Stomach (tissue), 9 donors: ENCODE measurements around the gene SPINK1. TPM values are rescaled to one million over a fixed set of nuclear protein-coding genes. Genes with fewer than 3 reads are reported as not detected.

Source experiments
- DNase-seq, 2 donors: peaks; one replicate each; pipeline versions ENCODE4 v3.0.0 to v3.0.0-alpha.2; 2013 to 2019
- H3K27ac ChIP-seq, 5 donors: fragments of 200-600 bp in 4 of 5; sonication (generic) in 4 of 5; one replicate each; pipeline ENCODE4 v1.5.1; 2013 to 2019; ENCODE audit warnings: mild to moderate bottlenecking in 1 of 5, moderate library complexity in 1 of 5
- H3K27me3 ChIP-seq, 3 donors: fragments of 200-600 bp; sonication (generic); one replicate each; pipeline ENCODE4 v1.5.1; 2017 to 2019; ENCODE audit warnings: mixed run types in 1 of 3
- H3K36me3 ChIP-seq, 4 donors: fragments of 200-600 bp; sonication (generic); 1 replicate in 3 of 4; 2 replicates in 1 of 4; pipeline ENCODE4 v1.5.1; 2016 to 2019
- H3K4me1 ChIP-seq, 4 donors: fragments of 200-600 bp; sonication (generic); one replicate each; pipeline ENCODE4 v1.5.1; 2016 to 2019
- H3K4me3 ChIP-seq, 4 donors: fragments of 200-600 bp; sonication (generic) in 3 of 4; one replicate each; pipeline ENCODE4 v1.5.1; 2016 to 2019; ENCODE audit warnings: mild to moderate bottlenecking in 1 of 4
- H3K9me3 ChIP-seq, 4 donors: fragments of 200-600 bp; sonication (generic); one replicate each; pipeline ENCODE4 v1.5.1; 2016 to 2019
- EP300 ChIP-seq: sonication (generic); formaldehyde crosslinking; IDR thresholded peaks from one replicate; pipeline ENCODE4 v1.6.1; 2017; ENCODE audit warnings: antibody characterized with exemption
- POLR2A ChIP-seq, 4 donors: fragments of 450-650 bp; IDR thresholded peaks; one replicate each; pipeline ENCODE4 v1.6.1; 2016; ENCODE audit warnings: antibody characterized with exemption in 4 of 4, control low read depth in 2 of 4, mild to moderate bottlenecking in 1 of 4, moderate library complexity in 1 of 4
- POLR2AphosphoS5 ChIP-seq, 3 donors: sonication (generic); formaldehyde crosslinking; IDR thresholded peaks; one replicate each; pipeline ENCODE4 v1.6.1; 2016; ENCODE audit warnings: antibody characterized with exemption in 3 of 3
- WGBS, 5 donors: extraction: QIAGEN DNeasy Blood & Tissue Kit in 3 of 5; methylation state at CpG; one replicate each; pipeline versions ENCODE4 v1.1.5 to v1.1.7; 2013 to 2018; 5-methylcytosine and 5-hydroxymethylcytosine counted together
- intact Hi-C: fragments of 100-400 bp; cut with DNase I; formaldehyde crosslinking; loops from one replicate; pipeline ENCODE4 v1.15.1; 2023; ENCODE audit warnings: low total_unique reads
- polyA plus RNA-seq, 3 donors: library from polyadenylated mRNA; stranded (reverse); fragments of 200-250 nt; gene quantifications; one replicate each; pipeline ENCODE4 v1.2.3, GENCODE V29; 2013
- total RNA-seq, 5 donors: library from RNA; depleted of rRNA; stranded (reverse); fragments of >200 nt; gene quantifications; one replicate each; pipeline versions ENCODE4 v1.1.0 to v1.2.3, GENCODE V29; 2014 to 2016
- TF ChIP-seq, protein P1 (sequence below), 7 experiments: fragments of 450-650 bp in 4 of 7; fragments of 200-600 bp in 3 of 7; sonication (generic) in 3 of 7; IDR thresholded peaks; one replicate each; pipeline ENCODE4 v1.5.1; 2016 to 2019; ENCODE audit warnings: antibody characterized with exemption in 7 of 7, control low read depth in 2 of 7, mild to moderate bottlenecking in 1 of 7
- donor health status: healthy with polysubstance abuse.
- donor health status: Bipolar disorder and iron deficiency.
- donor health status: healthy.

The SPINK1 gene
- total and polyA plus RNA-seq, 8 donors = 2.6 to 6,952 (median 1,809) TPM

DNA sequence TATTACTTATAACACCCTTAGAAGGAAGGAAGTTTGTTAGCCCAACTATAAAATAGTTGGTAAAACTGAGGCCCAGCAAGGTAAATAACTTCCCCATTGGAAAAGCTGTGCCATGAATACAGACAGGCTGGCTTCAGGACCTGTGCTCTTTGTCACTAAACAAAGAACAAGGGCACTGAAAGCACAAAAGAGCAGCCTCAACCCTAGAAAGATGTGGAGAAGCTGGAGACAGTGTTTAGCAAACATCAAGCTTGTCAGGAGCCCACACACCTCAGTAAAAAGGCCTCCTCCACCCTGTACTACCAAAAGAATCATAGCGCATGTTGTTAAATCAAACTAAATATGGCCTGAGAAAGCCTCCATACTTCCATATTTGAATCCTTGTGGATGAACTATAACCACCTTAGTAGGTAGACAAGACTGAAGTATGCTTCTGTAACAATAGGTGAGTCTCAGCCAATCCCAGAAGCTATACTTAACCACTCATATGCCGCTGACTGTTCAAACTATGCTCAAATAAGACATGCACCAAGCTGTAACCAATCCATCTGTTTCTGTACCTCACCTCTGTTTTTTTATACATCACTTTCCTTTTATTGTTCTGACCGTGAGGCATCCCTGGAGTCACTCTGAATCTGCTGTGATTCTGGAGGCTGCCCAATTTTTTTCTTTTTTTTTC is 28.6 kb upstream of the SPINK1 start:
- Histone ChIP-seq H3K27me3 (no peaks in the 10 kb centered on the region), H3K27ac (peak overlapping the region in 1 of 5 donors; percentile 7), H3K4me1 (peaks cover 10 to 33% (median 21%) of the 10 kb centered on the region in 4 donors), H3K4me3 (no peak overlapping the region), H3K36me3 (no peaks in the 10 kb centered on the region), H3K9me3 (no peaks in the 10 kb centered on the region)
- no peak for DNase-seq
- TF ChIP-seq POLR2A (IDR thresholded peaks at IDR 0.05) = no peak
- no peak for TF ChIP-seq POLR2AphosphoS5 (IDR thresholded peaks at IDR 0.05)
- TF ChIP-seq, protein P1, sequence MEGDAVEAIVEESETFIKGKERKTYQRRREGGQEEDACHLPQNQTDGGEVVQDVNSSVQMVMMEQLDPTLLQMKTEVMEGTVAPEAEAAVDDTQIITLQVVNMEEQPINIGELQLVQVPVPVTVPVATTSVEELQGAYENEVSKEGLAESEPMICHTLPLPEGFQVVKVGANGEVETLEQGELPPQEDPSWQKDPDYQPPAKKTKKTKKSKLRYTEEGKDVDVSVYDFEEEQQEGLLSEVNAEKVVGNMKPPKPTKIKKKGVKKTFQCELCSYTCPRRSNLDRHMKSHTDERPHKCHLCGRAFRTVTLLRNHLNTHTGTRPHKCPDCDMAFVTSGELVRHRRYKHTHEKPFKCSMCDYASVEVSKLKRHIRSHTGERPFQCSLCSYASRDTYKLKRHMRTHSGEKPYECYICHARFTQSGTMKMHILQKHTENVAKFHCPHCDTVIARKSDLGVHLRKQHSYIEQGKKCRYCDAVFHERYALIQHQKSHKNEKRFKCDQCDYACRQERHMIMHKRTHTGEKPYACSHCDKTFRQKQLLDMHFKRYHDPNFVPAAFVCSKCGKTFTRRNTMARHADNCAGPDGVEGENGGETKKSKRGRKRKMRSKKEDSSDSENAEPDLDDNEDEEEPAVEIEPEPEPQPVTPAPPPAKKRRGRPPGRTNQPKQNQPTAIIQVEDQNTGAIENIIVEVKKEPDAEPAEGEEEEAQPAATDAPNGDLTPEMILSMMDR (IDR thresholded peaks at IDR 0.05) = no peak
- 69 to 78% (median 75%) methylated on average over 3 of the region's 3 CpGs for WGBS, 5 donors
- intact Hi-C loops = no loop called here

DNA sequence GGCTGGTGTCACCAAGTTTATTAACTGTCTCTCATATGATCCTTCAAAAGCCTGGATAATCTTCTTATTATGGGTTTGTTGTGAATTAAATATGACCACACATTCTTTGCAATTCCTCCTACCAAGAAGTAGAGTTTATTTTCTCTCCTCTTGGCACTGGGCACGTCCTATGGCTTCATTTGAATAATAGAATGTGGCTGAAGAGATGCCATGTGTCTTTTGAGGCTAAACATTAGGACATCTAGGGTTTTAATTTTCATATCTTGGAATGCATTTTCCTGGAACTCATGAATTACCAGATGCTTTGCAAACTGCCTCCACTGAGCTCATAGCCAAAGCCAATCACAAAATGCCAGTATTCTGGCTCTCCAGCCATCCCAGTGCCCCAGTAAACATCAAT is 27.1 kb upstream of the SPINK1 start:
- no peaks in the 10 kb centered on the region for H3K9me3 ChIP-seq
- TF ChIP-seq POLR2AphosphoS5 (IDR thresholded peaks at IDR 0.05) (no peak), EP300 (no peak), POLR2A (IDR thresholded peaks at IDR 0.05) (no peak)
- TF ChIP-seq, protein P1 (IDR thresholded peaks at IDR 0.05) = no peak
- no peaks in the 10 kb centered on the region for H3K36me3 ChIP-seq
- WGBS, 5 donors = 50 to 66% (median 63%) methylated on average over 1 of the region's 1 CpG
- no peaks in the 10 kb centered on the region for H3K27me3 ChIP-seq
- intact Hi-C loops = no loop called here
- DNase-seq = no peak
- H3K4me3 ChIP-seq = no peak overlapping the region
- no peak overlapping the region for H3K27ac ChIP-seq
- H3K4me1 ChIP-seq = peaks cover 2 to 27% (median 14%) of the 10 kb centered on the region in 4 donors

DNA sequence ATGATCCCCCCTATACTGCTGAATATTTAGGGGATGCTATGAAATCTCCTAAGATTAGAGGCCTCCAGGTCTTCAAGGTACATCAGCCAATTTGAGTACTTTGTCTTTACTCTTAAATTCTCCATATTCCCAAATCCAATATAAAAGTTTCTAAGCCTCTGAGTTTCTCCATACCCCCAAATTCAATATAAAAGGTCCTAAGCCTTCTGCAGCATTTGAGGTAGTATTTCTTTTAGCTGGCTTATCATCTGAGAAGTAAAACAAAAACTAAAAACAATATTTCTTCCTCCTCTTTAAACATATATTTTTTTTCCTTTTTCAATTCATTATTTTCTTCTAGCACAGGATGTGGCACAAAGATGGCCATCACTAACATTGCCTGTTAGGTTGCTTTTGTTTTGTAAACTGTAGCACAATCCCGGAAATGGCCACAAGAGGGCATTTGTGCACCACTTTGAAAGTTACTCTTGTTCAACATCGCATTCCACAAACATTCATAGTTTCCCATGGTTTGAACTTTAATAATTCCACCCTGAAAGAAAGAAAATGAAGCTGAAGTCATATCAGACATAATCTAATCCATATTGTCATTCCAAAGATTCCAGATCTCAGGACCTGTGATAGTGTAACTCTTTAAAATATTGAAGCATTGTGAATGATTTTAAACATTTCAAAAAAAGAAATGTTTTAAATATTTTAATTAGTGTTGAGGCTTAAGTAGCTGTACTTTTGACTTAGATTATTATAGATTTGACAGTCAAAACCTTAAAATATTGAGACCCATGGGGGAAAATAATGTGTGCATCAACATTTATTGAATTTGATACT is 26.0 kb upstream of the SPINK1 start:
- Histone ChIP-seq H3K36me3 (no peaks in the 10 kb centered on the region), H3K27me3 (no peaks in the 10 kb centered on the region), H3K4me3 (no peak overlapping the region), H3K9me3 (no peaks in the 10 kb centered on the region), H3K27ac (no peak overlapping the region), H3K4me1 (peaks cover 0 to 20% (median 12%) of the 10 kb centered on the region in 4 donors)
- peak in 1 of 3 donors; percentile 25 for TF ChIP-seq POLR2AphosphoS5 (IDR thresholded peaks at IDR 0.05)
- TF ChIP-seq, protein P1 (IDR thresholded peaks at IDR 0.05) = peak in 5 of 7 experiments; percentile 66 to 85 (median 77)
- TF ChIP-seq EP300 = no peak
- no peak for TF ChIP-seq POLR2A (IDR thresholded peaks at IDR 0.05)
- intact Hi-C loops = no loop called here
- DNase-seq = peak; percentile 79 to 88
- 0 to 4% (median 1%) methylated on average over 2 of the region's 2 CpGs for WGBS, 5 donors

DNA sequence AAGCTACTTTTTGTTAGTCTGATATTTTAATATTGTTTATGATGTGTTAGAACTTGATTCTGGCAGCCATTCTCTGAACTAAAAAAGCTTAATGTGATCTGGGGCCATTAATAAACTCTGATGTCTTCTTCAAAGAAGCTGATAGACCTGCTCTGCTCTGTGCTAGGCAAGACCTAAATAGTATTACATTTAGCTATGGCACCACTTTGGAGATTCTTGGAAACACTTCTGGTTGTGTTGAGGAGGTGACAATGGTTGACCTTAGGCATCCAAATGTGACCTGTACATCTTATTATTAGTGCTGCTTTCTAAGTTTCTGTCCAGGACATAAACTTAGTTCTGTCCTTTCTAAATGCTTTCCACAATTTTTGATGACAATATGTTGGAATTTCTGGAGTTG is 25.3 kb upstream of the SPINK1 start:
- Histone ChIP-seq H3K27ac (no peak overlapping the region), H3K9me3 (no peaks in the 10 kb centered on the region), H3K27me3 (no peaks in the 10 kb centered on the region), H3K4me3 (no peak overlapping the region), H3K36me3 (no peaks in the 10 kb centered on the region), H3K4me1 (peaks cover 0 to 20% (median 12%) of the 10 kb centered on the region in 4 donors)
- TF ChIP-seq POLR2A (IDR thresholded peaks at IDR 0.05) = no peak
- intact Hi-C loops = no loop called here
- DNase-seq = no peak

DNA sequence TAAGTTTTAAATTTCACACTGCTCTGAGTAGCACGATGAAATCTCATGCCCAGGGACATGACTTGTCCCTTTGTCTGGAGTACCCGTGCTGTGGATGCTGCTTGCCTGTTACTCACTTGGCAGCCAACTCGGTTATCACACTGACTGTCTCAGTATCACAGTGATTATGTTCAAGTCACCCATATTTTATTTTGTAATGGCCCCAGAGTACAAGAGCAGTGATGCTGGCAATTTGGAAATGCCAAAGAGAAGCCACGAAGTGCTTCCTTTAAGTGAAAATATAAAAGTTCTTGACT is 24.3 kb upstream of the SPINK1 start:
- Histone ChIP-seq H3K4me3 (no peak overlapping the region), H3K27me3 (no peaks in the 10 kb centered on the region), H3K27ac (no peak overlapping the region), H3K4me1 (peaks cover 0 to 17% (median 9%) of the 10 kb centered on the region in 4 donors), H3K36me3 (no peaks in the 10 kb centered on the region), H3K9me3 (no peaks in the 10 kb centered on the region)
- WGBS, 5 donors = 46 to 56% (median 50%) methylated on average over 4 of the region's 4 CpGs
- TF ChIP-seq POLR2A (IDR thresholded peaks at IDR 0.05) (no peak), POLR2AphosphoS5 (IDR thresholded peaks at IDR 0.05) (no peak)
- intact Hi-C loops = no loop called here
- no peak for DNase-seq
